Endodermal cell (in vitro differentiated cells): ENCODE data around the gene FEM1C. TPM values are rescaled to one million over a fixed set of nuclear protein-coding genes. Genes with fewer than 3 reads are reported as not detected.
A peak's percentile ranks its signal among the peaks of the same experiment; 100 is the strongest.

Experiments used
- DNase-seq: peaks from one replicate; pipeline ENCODE4 v3.0.0-alpha.2; 2017
- H3K27ac ChIP-seq: 2 replicates; pipeline ENCODE4 v1.5.1; 2013; ENCODE audit warnings: mild to moderate bottlenecking, low read depth, low read length, moderate library complexity
- H3K27me3 ChIP-seq: 2 replicates; pipeline ENCODE4 v1.6.1; 2013; ENCODE audit warnings: mild to moderate bottlenecking, low read length, moderate library complexity; ENCODE audit not compliant: insufficient read depth, control insufficient read depth, poor library complexity, severe bottlenecking
- H3K36me3 ChIP-seq: 2 replicates; pipeline ENCODE4 v1.7.0; 2013; ENCODE audit warnings: mild to moderate bottlenecking, low read length, moderate library complexity; ENCODE audit not compliant: control insufficient read depth, insufficient read depth
- H3K4me1 ChIP-seq: one replicate; pipeline ENCODE4 v1.7.0; 2013; ENCODE audit warnings: low read length; ENCODE audit not compliant: control insufficient read depth, insufficient read depth
- H3K4me3 ChIP-seq: 2 replicates; pipeline ENCODE4 v1.5.1; 2013; ENCODE audit warnings: mild to moderate bottlenecking, low read length, moderate library complexity
- H3K9ac ChIP-seq: 2 replicates; pipeline ENCODE4 v1.6.1; 2013; ENCODE audit warnings: mild to moderate bottlenecking, low read length, moderate library complexity; ENCODE audit not compliant: poor library complexity, severe bottlenecking; ENCODE audit errors: extremely low read depth
- H3K9me3 ChIP-seq: 2 replicates; pipeline ENCODE4 v1.6.1; 2013; ENCODE audit warnings: mild to moderate bottlenecking, low read length, moderate library complexity; ENCODE audit not compliant: control insufficient read depth
- H3K27ac Mint-ChIP-seq: 2 replicates; pipeline ENCODE4 v1.8.0; 2020; ENCODE audit warnings: mixed read lengths
- H3K27me3 Mint-ChIP-seq: 2 replicates; pipeline ENCODE4 v1.8.0; 2021; ENCODE audit warnings: mild to moderate bottlenecking, mixed read lengths; ENCODE audit not compliant: insufficient read depth
- H3K36me3 Mint-ChIP-seq: 2 replicates; pipeline ENCODE4 v1.8.0; 2020; ENCODE audit warnings: low read depth, mixed read lengths
- H3K4me1 Mint-ChIP-seq: 2 replicates; pipeline ENCODE4 v1.8.0; 2020; ENCODE audit warnings: mixed read lengths
- H3K4me3 Mint-ChIP-seq: 2 replicates; pipeline ENCODE4 v1.8.0; 2020; ENCODE audit warnings: mild to moderate bottlenecking, moderate library complexity, mixed read lengths
- H3K9me3 Mint-ChIP-seq: 2 replicates; pipeline ENCODE4 v1.8.0; 2020; ENCODE audit warnings: mild to moderate bottlenecking, mixed read lengths
- CTCF ChIP-seq: fragments of 200-600 bp; sonication (generic); conservative IDR thresholded peaks from 2 replicates; pipeline ENCODE4 v1.5.0; 2021; ENCODE audit warnings: antibody characterized with exemption, mild to moderate bottlenecking
- WGBS, 2 experiments: methylation state at CpG; one replicate each; pipeline versions ENCODE4 v1.1.5 to v1.1.7; 2013; ENCODE audit warnings: missing lambda C conversion rate in 2 of 2, mixed read lengths in 1 of 2; ENCODE audit not compliant: insufficient coverage in 1 of 2, insufficient read length in 1 of 2; 5-methylcytosine and 5-hydroxymethylcytosine counted together
- total RNA-seq, 2 donors: library from RNA; stranded (reverse); fragmentation: NEBNext Ultra II Directional in 1 of 2; extraction: Animal tissue kit (Norgen Biotek cat#: 25700) in 1 of 2; gene quantifications; 2 replicates in 1 of 2; 3 replicates in 1 of 2; pipeline ENCODE4 v1.2.1, GENCODE V29; 2021

Gene FEM1C
- total RNA-seq, 2 donors from 2014 or later: 12.3 to 14.4 TPM

GRCh38 chr5:115571441-115571878 lies 26.9 kb upstream of the FEM1C start:
- Histone ChIP-seq H3K4me1 (no peaks in the 10 kb centered on the region), H3K9ac (no peak overlapping the region), H3K36me3 (no peaks in the 10 kb centered on the region), H3K27ac (no peak overlapping the region), H3K4me3 (no peak overlapping the region), H3K9me3 (no peaks in the 10 kb centered on the region), H3K27me3 (no peaks in the 10 kb centered on the region)
- no peaks in the 10 kb centered on the region for H3K4me1 Mint-ChIP-seq
- TF ChIP-seq CTCF: peak; percentile 62
- H3K36me3 Mint-ChIP-seq: no peaks in the 10 kb centered on the region
- H3K27ac Mint-ChIP-seq: no peak overlapping the region
- H3K27me3 Mint-ChIP-seq: no peaks in the 10 kb centered on the region
- no peak overlapping the region for H3K4me3 Mint-ChIP-seq
- H3K9me3 Mint-ChIP-seq: no peaks in the 10 kb centered on the region
- DNase-seq: peak; percentile 65
- WGBS, 2 experiments: 86 to 96% methylated on average over 3 to 5 of the region's 5 CpGs

- H3K27me3 Mint-ChIP-seq: peaks cover 2% of the 10 kb centered on the region
- Histone ChIP-seq H3K9ac (no peak overlapping the region), H3K4me1 (no peaks in the 10 kb centered on the region), H3K36me3 (no peaks in the 10 kb centered on the region), H3K27me3 (no peaks in the 10 kb centered on the region), H3K27ac (no peak overlapping the region), H3K4me3 (no peak overlapping the region), H3K9me3 (no peaks in the 10 kb centered on the region)
- H3K36me3 Mint-ChIP-seq: no peaks in the 10 kb centered on the region
- DNase-seq: no peak
- no peaks in the 10 kb centered on the region for H3K9me3 Mint-ChIP-seq
- H3K4me3 Mint-ChIP-seq: no peak overlapping the region
- H3K4me1 Mint-ChIP-seq: no peaks in the 10 kb centered on the region
- WGBS, 2 experiments: 91% methylated on average over 1 of the region's 1 CpG; no CpG with 5 or more reads in 1 of the 2 experiments
- H3K27ac Mint-ChIP-seq: no peak overlapping the region
- TF ChIP-seq CTCF: no peak
Observed at GRCh38 chr5:115568668-115569067, 24.1 kb upstream of the FEM1C start.

GRCh38 chr5:115565233-115565632 lies 20.7 kb upstream of the FEM1C start:
- Histone ChIP-seq H3K9ac (no peak overlapping the region), H3K27me3 (no peaks in the 10 kb centered on the region), H3K4me1 (no peaks in the 10 kb centered on the region), H3K4me3 (no peak overlapping the region), H3K9me3 (no peaks in the 10 kb centered on the region), H3K27ac (no peak overlapping the region), H3K36me3 (no peaks in the 10 kb centered on the region)
- no peaks in the 10 kb centered on the region for H3K36me3 Mint-ChIP-seq
- DNase-seq: no peak
- H3K27ac Mint-ChIP-seq: no peak overlapping the region
- no peak for TF ChIP-seq CTCF
- no peak overlapping the region for H3K4me3 Mint-ChIP-seq
- H3K9me3 Mint-ChIP-seq: no peaks in the 10 kb centered on the region
- 93 to 96% methylated on average over 2 of the region's 2 CpGs for WGBS, 2 experiments
- H3K27me3 Mint-ChIP-seq: peaks cover 2% of the 10 kb centered on the region
- H3K4me1 Mint-ChIP-seq: peaks cover 4% of the 10 kb centered on the region
